Activated T-cell treated with anti-CD3 and anti-CD28 coated beads, Interleukin-2, amount 50 U/mL, for 72 hours (primary cell): ENCODE results near the gene PGC. TPM values are rescaled to one million over a fixed set of nuclear protein-coding genes. Genes with fewer than 3 reads are reported as not detected.

Experiments used
- ATAC-seq, 2 donors: fragments of 150-1000 bp; cut with Tn5 transposase; replicated peaks in 1 of 2; 2 replicates each; pipeline ENCODE4 v1.10.0; 2021; ENCODE audit warnings: moderate library complexity in 2 of 2, mild to moderate bottlenecking in 1 of 2
- DNase-seq, 2 donors: peaks; one replicate each; pipeline ENCODE4 v3.0.0; 2021 to 2022; ENCODE audit warnings: mixed read lengths in 1 of 2
- H3K27ac Mint-ChIP-seq: one replicate; pipeline ENCODE4 v1.8.0; 2022; ENCODE audit warnings: mild to moderate bottlenecking, moderate library complexity, mixed read lengths
- H3K27me3 Mint-ChIP-seq: one replicate; pipeline ENCODE4 v1.8.0; 2022; ENCODE audit warnings: low read depth, mixed read lengths
- H3K36me3 Mint-ChIP-seq, 2 donors: one replicate each; pipeline ENCODE4 v1.8.0; 2022; ENCODE audit warnings: mixed read lengths in 2 of 2, mild to moderate bottlenecking in 1 of 2; ENCODE audit not compliant: insufficient read depth in 2 of 2
- H3K4me1 Mint-ChIP-seq: one replicate; pipeline ENCODE4 v1.8.0; 2022; ENCODE audit warnings: low read depth, mixed read lengths
- H3K4me3 Mint-ChIP-seq, 2 donors: one replicate each; pipeline ENCODE4 v1.8.0; 2022; ENCODE audit warnings: mild to moderate bottlenecking in 2 of 2, mixed read lengths in 2 of 2, moderate library complexity in 2 of 2
- H3K9me3 Mint-ChIP-seq, 2 donors: one replicate each; pipeline ENCODE4 v1.8.0; 2022; ENCODE audit warnings: mixed read lengths in 2 of 2
- total RNA-seq, 2 donors: library from RNA; stranded (reverse); gene quantifications; one replicate each; pipeline ENCODE4 v1.2.3, GENCODE V29; 2022

The PGC gene
- total RNA-seq, 2 donors from 2014 or later = not detected

DNA sequence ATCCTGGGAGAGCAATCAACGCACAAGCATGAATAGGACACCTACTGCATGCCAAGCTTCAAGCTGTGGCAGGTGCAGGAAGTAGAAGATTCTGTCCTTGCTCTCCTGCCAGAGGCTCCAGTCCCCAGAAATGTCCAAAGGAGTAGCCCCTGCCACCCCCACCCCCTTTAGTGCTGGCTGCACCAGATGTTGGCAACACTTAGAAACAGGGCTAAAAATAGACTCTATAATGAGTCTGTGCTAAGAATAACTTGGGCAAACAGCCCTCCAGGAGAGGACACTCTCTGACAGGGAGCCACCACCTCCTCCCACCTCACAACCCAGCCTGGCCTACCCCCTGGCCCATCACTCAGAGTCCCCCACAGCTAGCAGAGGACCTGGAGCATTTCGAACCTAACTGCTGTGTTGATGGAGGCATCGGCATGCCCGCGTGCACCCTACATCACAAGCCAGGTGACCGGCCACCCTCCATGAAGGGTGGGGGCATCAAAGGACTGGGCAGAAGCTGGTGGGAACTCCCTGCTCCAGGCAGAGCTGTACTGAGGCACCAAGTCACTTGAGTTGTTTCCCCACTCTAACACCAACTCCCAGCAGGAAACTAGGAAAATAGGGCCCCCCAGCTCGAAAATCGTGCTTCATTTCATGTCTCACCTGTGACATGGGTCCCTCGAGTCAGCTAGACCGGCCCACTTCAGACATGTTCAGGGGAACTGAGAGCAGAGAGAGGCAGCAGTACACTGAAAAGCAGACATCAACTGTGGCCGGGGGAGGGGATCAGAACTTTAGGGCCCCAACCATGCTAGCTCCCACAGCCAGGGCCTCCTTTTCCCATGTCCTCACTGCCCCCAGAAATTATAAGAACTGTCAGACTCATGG lies 30.4 kb downstream of the PGC start:
- DNase-seq (no peak), ATAC-seq (no peak)
- Mint-ChIP-seq H3K36me3 (no peaks in the 10 kb centered on the region), H3K27ac (no peak overlapping the region), H3K4me3 (no peak overlapping the region), H3K27me3 (no peaks in the 10 kb centered on the region), H3K9me3 (no peaks in the 10 kb centered on the region), H3K4me1 (peaks cover 28% of the 10 kb centered on the region)

DNA sequence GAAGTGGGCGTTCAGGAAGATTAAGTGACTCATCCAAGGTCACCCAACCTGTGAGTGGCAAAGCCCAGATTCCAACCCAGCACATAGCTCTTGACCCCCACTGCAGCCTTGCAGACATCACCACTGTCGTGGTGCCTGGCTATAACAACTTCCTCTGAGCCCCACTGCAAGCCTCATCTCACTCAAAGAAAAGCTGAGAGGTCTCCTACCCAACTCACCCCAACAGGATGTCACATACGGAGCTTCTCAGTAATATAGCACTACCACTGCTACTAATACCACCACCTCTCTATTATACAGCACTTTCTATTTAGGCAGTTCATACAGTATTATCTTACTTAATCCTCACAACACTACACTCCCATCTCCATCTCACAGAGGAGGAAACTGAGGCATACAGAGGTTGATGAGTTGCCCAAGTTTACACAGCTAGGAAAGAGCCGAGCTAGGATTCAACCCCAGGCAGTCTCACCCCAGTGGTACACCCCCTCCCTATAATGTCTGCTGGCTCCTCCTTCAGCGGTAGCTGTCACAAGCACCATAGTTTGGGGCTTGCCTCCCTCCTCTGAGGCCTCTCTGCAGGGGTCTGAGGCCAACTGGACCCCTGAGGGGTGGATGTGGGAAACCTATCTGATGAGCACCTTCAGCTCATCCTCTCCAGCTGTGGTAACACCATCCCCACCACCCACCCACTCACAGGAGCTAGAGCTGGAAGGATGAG lies 31.2 kb downstream of the PGC start:
- ATAC-seq = peak; percentile 35 to 64
- Mint-ChIP-seq H3K4me1 (peaks cover 28% of the 10 kb centered on the region), H3K4me3 (no peak overlapping the region), H3K9me3 (no peaks in the 10 kb centered on the region), H3K36me3 (no peaks in the 10 kb centered on the region), H3K27ac (no peak overlapping the region), H3K27me3 (no peaks in the 10 kb centered on the region)
- no peak for DNase-seq

DNA sequence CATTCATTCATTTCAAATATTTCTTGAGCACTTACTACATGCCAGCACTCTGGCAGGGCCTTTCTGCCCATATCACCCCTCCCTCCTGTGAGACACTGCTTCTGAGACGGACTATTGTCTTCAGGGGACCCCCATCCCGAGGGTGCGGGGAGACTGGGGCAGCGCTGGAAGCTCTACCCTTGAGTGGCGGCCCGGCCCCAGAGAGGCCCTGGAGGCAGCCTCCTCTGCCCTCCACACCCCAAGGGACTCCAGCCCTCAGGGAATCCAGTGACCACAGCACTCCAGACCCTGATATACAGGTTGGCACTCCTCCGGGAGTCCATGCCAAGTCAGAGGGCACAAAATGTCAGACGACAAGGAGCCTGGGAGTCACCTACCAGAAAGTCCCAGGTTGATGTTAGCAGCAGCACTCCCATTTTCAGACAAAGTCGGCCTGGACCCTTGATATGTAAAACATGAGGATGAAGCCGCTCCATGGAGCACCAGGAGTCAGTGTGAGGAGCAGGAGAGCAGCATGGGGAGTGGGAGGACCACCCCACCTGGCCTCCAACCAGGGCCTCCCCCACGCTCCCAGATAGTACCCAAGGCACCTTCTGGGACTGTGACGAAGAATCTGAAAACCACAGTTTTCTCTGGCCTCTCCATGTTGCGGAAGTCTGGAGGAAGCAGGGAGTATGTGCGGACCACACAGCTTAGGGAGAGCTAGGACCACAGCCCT lies 32.5 kb downstream of the PGC start:
- no peak for ATAC-seq
- no peaks in the 10 kb centered on the region for H3K9me3 Mint-ChIP-seq
- no peaks in the 10 kb centered on the region for H3K36me3 Mint-ChIP-seq
- DNase-seq = no peak
- H3K27ac Mint-ChIP-seq = no peak overlapping the region
- H3K4me3 Mint-ChIP-seq = no peak overlapping the region
- peaks cover 28% of the 10 kb centered on the region for H3K4me1 Mint-ChIP-seq
- H3K27me3 Mint-ChIP-seq = no peaks in the 10 kb centered on the region

DNA sequence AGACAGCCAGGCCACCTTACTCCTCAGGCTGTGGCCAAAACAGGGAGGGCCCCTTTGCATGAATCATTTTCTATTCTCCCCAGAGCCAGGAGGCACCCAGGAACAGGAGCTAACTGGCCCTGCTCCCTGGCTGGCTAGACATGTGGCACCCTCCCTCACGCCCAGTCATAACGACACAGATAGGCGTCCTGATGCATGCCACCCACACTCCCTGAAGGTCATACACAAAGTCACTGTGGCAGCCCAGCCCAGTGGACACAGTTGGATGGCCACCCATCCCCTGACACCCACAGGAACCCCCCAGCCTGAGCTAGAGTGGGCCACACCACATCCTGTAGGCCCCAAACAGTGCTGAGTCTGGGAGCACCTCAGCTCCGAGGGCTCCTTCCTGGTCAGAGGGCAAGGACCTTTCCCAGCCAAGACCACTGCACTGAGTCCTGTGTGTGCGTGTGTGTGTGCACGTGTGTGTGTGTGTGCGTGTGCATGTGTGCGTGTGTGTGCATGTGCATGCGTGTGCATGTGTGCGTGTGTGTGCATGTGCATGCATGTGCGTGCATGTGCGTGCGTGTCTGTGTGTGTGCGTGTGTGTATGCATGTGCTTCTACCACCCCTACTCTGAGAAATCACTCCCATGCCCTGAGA lies 33.4 kb downstream of the PGC start:
- Mint-ChIP-seq H3K4me1 (peaks cover 28% of the 10 kb centered on the region), H3K27me3 (no peaks in the 10 kb centered on the region), H3K36me3 (no peaks in the 10 kb centered on the region), H3K4me3 (no peak overlapping the region), H3K27ac (no peak overlapping the region), H3K9me3 (no peaks in the 10 kb centered on the region)
- DNase-seq = peak; percentile 29 to 34
- ATAC-seq = peak; percentile 78 to 79

DNA sequence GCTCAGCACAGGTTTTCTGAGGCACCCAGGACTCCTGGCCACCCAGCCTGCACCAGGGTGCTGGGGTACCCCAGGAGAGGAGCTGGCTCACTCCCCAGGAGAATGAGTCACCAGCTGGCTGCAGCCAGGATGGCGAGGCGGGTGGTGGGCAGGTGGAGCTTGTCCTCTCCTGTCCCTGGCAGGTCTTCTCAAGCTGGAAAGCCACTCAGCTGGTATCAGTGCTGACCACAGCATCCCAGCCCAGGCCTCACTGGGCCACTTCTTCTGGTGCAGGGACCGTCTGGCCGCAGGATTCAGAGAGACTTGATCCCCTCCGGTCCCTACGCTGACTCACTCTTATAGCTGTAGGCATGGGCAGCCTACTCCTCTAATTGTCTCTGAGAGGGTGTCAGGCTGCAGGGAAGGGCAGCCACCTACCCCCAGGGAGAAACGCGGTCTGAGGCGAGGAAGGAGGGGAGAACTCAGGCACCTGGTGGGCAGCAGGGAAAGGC lies 34.0 kb downstream of the PGC start:
- ATAC-seq (no peak), DNase-seq (no peak)
- Mint-ChIP-seq H3K4me3 (no peak overlapping the region), H3K27me3 (no peaks in the 10 kb centered on the region), H3K9me3 (no peaks in the 10 kb centered on the region), H3K27ac (no peak overlapping the region), H3K4me1 (peaks cover 28% of the 10 kb centered on the region), H3K36me3 (no peaks in the 10 kb centered on the region)

DNA sequence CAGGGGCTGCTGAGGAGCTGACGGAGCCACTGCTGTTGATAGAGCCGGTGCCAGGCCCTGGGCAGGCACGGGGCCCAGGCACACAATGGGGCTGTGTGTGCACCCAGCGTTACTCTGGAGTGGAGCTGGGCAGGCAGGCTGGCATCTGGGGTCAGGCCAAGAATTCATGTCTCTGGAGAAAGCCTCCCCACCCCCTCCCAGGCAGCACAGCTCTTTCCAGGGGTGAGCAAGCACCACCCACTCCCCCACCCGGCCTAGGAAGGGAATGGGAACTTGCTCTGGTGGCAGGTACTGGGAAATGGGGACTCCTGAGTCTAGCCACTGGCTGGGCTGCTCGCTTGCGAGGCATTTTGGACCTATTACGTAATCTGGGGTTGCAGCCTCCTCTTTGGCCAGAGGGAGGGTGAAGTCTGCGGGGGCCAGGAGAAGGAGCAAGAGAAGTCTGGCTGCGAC lies 34.5 kb downstream of the PGC start:
- H3K27ac Mint-ChIP-seq = no peak overlapping the region
- no peak for DNase-seq
- no peaks in the 10 kb centered on the region for H3K9me3 Mint-ChIP-seq
- peaks cover 32% of the 10 kb centered on the region for H3K4me1 Mint-ChIP-seq
- no peaks in the 10 kb centered on the region for H3K27me3 Mint-ChIP-seq
- H3K4me3 Mint-ChIP-seq = no peak overlapping the region
- H3K36me3 Mint-ChIP-seq = no peaks in the 10 kb centered on the region
- no peak for ATAC-seq

DNA sequence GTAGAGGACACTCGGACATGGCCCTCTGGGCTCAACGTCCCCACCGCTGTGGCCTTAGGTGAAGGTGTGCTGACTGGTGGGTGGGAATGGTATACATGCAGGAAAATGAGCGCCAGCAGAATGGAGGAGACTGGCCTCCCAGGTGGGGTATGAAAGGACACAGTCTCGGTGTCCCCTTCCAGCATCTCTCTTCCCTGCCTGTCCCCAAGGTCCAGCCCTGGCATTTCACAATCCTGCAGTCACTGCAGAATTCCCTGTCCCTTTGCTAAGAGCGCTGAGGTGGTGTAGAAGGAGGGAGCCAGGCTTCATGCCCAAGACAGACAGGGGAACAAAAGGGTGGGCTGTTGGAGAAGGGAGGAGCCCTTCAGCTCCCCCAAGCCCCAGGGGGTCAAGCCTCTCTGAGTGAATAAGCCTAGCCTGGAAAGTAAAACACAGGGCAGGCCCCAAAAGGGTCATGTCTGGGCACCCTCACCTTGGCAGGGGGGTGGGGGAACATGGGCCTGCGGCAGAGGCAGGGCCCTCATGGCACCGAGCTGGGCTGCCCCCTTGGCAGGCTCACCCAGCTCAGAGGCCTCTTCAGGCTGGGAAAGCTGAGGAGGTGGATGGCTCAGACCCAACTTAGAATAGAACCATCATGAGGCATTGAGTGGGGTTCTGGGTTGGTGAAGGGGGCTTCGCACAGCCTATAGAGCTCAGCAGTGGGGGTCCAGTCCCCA lies 35.7 kb downstream of the PGC start:
- DNase-seq = no peak
- ATAC-seq = no peak
- peaks cover 44% of the 10 kb centered on the region for H3K4me1 Mint-ChIP-seq
- H3K4me3 Mint-ChIP-seq = no peak overlapping the region
- H3K9me3 Mint-ChIP-seq = no peaks in the 10 kb centered on the region
- no peak overlapping the region for H3K27ac Mint-ChIP-seq
- H3K27me3 Mint-ChIP-seq = no peaks in the 10 kb centered on the region
- H3K36me3 Mint-ChIP-seq = no peaks in the 10 kb centered on the region

DNA sequence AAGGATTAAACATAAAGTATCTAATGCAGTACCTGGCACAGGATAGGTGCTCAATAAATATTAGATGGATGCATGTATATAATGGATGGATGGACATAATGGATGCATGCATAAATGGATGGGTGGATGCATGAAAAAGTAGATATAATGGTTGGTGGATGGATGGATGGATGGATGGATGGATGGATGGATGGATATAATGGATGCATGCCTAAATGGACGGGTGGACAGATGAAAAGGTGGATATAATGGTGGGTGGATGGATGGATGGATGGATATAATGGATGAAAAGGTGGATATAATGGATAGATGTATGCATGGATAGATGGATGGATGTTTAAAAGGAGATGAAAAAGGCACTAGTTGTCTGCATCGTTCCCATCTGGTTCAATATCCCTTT lies 37.8 kb downstream of the PGC start:
- no peak for ATAC-seq
- no peaks in the 10 kb centered on the region for H3K27me3 Mint-ChIP-seq
- H3K4me1 Mint-ChIP-seq = peaks cover 47% of the 10 kb centered on the region
- no peaks in the 10 kb centered on the region for H3K9me3 Mint-ChIP-seq
- DNase-seq = no peak
- no peak overlapping the region for H3K4me3 Mint-ChIP-seq
- no peak overlapping the region for H3K27ac Mint-ChIP-seq
- H3K36me3 Mint-ChIP-seq = no peaks in the 10 kb centered on the region

DNA sequence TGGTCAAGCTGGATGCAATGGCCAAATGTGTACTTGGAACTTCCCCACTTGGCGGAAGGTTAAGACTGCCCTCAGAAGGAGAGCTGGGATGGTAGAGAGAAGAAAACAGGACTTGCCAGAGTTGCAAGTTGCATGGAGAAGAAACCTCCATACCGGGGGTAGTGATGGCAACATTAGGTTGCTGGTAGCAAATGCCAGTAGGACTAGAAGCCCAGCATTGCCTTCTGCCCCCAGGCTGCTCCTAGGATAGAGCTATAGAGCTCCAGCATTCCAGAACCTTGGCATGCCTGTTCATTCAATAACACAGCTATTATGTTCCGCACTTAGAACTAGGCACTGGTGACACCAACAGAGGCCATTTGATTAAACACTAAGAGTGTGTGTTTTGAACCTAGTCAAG lies 38.3 kb downstream of the PGC start:
- Mint-ChIP-seq H3K27me3 (no peaks in the 10 kb centered on the region), H3K9me3 (no peaks in the 10 kb centered on the region), H3K4me3 (no peak overlapping the region), H3K27ac (no peak overlapping the region), H3K4me1 (peaks cover 42% of the 10 kb centered on the region), H3K36me3 (no peaks in the 10 kb centered on the region)
- no peak for ATAC-seq
- no peak for DNase-seq

DNA sequence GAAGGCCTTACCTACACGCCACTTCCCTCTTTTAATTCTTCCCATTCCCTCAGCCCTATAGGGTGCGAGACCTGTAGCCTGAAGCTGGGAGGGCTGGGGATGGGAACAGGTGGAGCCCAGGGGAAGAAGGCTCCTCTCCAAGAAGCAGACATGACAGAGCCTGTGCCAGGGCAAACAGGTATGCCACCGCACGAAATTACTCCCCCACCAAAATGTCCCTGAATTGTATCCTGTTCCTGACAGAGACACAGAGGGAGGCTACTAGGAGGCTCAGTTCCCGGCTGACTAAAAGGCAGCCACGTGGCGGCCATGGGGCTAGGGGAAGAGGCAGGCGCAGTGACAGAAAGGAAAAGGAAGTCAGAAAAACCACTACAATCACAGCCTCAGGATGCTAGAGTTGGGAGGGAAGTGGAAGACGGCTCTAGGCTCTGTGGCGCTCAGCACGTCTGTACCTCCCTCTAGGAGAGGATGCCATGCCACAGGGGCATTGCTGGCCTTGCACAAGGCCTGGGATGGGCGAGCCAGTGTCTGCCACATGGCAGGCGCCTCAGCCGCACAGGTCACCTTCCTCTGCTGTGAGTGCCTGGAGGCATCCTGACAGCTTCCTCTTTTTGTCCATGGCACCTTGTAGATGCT lies 39.5 kb downstream of the PGC start:
- H3K4me1 Mint-ChIP-seq = peaks cover 30% of the 10 kb centered on the region
- DNase-seq = peak in 1 of 2 donors; percentile 36
- H3K36me3 Mint-ChIP-seq = no peaks in the 10 kb centered on the region
- H3K4me3 Mint-ChIP-seq = peak overlapping the region; percentile 47 to 67
- H3K27ac Mint-ChIP-seq = peak overlapping the region; percentile 58
- H3K27me3 Mint-ChIP-seq = no peaks in the 10 kb centered on the region
- ATAC-seq = peak in 1 of 2 donors; percentile 29
- H3K9me3 Mint-ChIP-seq = no peaks in the 10 kb centered on the region

DNA sequence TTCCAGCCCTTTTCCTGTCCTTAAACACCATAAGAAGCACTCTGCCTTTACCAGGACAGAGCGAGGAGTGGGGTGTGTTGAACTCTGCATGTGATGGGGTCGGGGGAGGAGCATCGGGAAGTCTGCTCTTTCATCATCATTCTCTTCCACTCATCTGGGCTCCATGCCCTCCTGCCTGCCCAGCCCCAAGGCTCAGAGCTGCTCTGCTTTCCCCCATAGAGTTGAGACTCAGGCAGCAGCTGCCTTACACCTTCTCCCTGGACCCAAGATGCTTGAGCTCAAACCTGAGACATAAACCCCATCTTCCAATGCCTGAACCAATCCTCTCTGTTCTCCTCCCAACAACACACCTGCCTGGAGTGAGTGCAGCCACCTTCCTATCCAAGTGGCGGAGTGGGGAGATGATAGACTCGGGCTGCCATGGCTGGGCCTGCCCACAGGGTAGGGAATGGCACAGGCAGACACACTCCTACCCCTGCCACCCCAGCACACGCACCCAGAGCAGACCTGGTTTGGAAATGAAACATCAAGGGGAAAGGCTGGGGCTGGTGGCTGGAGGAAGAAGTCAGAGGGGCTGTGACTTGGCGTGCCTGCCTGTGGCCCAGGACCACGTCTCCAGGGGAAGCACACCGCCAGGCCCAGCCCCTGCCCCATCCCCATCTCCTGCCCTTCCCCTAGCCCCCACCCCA lies 40.2 kb downstream of the PGC start:
- DNase-seq (no peak), ATAC-seq (peak; percentile 26 to 27)
- peak overlapping the region; percentile 47 to 67 for H3K4me3 Mint-ChIP-seq
- H3K27ac Mint-ChIP-seq = peak overlapping the region; percentile 23
- no peaks in the 10 kb centered on the region for H3K27me3 Mint-ChIP-seq
- peaks cover 29% of the 10 kb centered on the region for H3K4me1 Mint-ChIP-seq
- no peaks in the 10 kb centered on the region for H3K9me3 Mint-ChIP-seq
- H3K36me3 Mint-ChIP-seq = no peaks in the 10 kb centered on the region
